AG10803 (cell line): ENCODE measurements around the gene KIAA1549.
"Not testable (repeated sequence)": the region's sequence is repeated elsewhere in the genome, so short reads cannot be mapped to it uniquely, and the experiment has no call there.

ENCODE experiments used
- DNase-seq: peaks from one replicate; pipeline ENCODE4 v3.0.0; 2010; ENCODE audit warnings: low read depth
- H3K4me3 ChIP-seq: 2 replicates; pipeline ENCODE4 v1.5.1; 2011; ENCODE audit warnings: mild to moderate bottlenecking, low read length, control low read depth
- CTCF ChIP-seq: conservative IDR thresholded peaks from 2 replicates; pipeline ENCODE4 v1.5.1; 2011; ENCODE audit warnings: mild to moderate bottlenecking, low read length, control low read depth, inconsistent platforms

The KIAA1549 gene

DNA sequence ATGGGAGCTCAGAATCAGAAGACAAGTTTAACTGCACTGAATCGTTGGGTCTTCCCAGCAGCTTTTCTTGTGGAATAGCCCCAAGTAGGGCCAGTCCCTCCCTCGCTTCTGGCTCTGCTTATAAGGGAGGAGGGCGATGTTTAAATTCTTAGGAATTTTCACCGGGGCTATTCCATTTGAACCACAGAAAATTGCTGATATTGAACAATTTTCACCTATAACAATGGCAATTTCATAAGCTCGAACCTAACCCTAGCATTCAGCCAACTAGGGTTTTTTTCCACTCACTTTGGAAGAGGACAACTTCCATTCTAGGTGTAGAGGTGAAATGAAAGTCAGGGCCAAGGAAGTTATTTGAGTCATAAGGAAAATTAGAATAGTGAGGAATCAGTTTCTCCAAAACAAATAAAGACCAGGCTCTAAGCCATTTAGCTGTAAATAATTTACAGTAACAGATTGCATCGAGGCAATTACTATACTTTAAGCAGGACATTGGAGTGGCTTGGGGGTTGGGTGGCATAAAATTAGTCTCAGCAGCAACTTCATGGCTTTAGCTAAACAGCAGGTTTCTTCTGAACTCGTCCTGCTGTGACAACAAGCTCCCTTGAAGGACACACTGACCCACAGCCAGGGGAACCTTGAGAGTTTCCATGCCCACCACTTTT, 181.7 kb downstream of the KIAA1549 start:
- no peak overlapping the region for H3K4me3 ChIP-seq
- no peak for TF ChIP-seq CTCF
- no peak for DNase-seq

- no peak for DNase-seq
- no peak overlapping the region for H3K4me3 ChIP-seq
- no peak for TF ChIP-seq CTCF
These were observed 182.4 kb downstream of the KIAA1549 start for GRCh38 chr7:138798836-138799235.

DNA sequence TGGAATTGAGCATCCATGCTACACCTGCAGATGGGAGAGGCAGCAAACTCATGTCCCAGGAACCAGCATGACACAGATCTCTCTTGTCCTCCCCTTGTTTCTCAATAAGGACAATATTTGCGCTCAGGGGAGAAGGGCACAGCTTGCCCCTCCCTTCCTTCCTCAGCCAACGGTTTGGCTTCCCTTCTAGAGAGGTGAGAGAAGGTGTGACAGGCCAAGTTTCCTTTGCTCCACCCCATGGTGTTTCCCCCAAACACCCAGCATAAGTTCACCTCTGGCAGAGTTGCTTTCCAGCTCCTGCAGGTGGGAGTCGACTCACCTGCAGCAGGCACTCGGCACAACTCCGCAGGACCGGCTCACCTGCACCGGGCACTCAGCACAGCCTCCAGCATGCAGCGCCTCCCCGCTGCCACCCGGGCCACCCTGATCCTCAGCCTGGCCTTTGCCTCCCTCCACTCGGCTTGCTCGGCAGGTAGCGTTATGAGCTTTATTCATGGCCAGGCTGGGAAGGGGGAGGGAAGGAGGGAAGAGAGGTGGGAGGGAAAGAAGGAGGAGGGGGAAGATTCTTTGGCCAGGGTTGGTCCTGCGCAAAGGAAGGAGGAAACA, 183.4 kb downstream of the KIAA1549 start, which contains the start of the genes ATP6V0A4 and TMEM213:
ATP6V0A4 (minus strand) TSS at position 482 of the 606 bp plus-strand sequence. CDS start 26,949 bp downstream, outside the sequence.
TMEM213 (plus strand) TSS at position 280 of the 606 bp plus-strand sequence; CDS start at position 391, 111 bp downstream.
- TF ChIP-seq CTCF, result no peak
- no peak within 1 kb of the TSS for H3K4me3 ChIP-seq
- DNase-seq, result no peak

DNA sequence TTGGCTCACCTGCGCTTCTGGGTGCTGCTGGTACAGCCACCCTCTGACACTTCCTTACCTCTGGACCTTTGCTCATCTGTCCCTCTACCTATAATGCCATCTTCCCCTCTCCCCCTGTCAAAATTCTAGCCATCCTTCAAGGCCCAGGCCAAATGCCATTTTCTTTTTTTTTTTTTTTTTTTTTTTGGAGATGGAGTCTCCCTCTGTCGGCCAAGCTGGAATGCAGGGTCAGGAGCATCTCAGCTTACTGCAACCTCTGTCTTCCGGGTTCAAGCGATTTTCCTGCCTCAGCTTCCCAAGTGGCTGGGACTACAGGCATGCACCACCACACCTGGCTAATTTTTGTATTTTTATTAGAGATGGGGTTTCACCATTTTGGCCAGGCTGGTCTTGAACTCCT, 184.1 kb downstream of the KIAA1549 start:
- H3K4me3 ChIP-seq, DNase-seq: not testable (repeated sequence)

- H3K4me3 ChIP-seq, result no peak overlapping the region
- TF ChIP-seq CTCF, result no peak
- DNase-seq, result no peak
These were observed 185.1 kb downstream of the KIAA1549 start for GRCh38 chr7:138796038-138796615.

DNA sequence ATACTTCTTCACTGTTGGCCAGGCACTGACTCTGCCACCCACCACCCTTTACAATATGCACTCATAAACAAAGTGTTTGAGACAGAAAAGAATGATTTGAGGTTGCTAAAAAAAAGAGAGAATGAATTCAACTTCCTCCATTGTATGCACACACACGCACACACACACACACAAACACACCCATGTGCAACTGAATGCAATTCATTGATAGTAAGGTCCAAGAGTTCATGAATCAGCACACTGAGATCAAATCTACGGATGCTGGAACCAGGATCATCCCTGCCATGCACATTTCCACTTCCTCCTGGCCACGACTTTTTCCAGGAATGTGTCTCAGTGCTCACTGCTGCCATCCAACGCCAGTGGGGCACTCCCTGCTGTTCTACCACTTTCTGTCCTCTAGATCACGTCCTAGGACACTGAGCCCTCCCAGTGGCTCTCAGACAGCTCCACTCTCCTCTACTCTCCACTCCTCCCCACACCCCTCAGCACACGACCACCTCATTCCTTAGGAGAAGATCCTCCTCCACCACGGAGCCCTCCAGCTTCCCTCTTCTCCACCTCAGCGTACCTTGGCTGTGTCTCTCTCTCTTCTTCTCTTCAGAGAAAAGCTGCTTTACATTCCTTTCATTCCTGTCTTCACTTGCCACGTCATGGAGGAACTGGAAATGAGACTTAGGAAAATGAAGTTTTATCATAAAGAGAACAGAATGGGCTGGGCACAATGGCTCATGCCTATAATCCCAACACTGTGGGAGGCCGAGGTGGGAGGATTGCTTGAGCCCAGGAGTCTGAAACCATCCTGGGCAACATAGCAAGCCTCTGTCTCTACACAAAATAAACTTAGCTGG, 195.4 kb downstream of the KIAA1549 start:
- peak; percentile 11 for DNase-seq
- TF ChIP-seq CTCF, result no peak
- H3K4me3 ChIP-seq, result no peak overlapping the region

DNA sequence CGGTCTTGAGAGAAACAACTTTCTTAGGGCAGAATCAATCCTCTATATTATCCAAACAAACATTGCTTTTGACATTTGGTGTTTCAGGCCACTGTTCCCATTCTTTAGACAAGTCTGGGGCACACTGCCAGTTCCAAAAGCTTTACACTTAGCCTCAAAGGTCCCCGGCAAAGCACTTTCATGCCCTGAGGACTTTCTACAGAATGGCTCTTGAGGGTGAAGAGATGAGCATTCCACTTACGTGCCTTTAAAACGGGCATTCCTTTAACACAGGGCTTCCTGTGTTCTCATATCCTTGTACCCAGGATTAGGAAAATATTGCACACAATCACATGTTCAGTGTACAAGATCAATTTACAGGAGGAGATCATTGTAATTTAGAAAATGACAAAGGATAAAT, 196.5 kb downstream of the KIAA1549 start:
- TF ChIP-seq CTCF, result no peak
- no peak overlapping the region for H3K4me3 ChIP-seq
- no peak for DNase-seq
